K562 (cell line): ENCODE data around the gene NRP1.

Experiments used
- CEBPB ChIP-seq: fragments of 450-650 bp; IDR thresholded peaks from 2 replicates; pipeline ENCODE4 v1.6.1; 2016; ENCODE audit warnings: missing genetic modification characterization, missing compliant biosample characterization
- TF ChIP-seq, protein P1 (sequence below), 3 experiments: IDR thresholded peaks in 2 of 3; conservative IDR thresholded peaks in 1 of 3; 2 replicates each; pipeline ENCODE4 v1.5.1; 2011 to 2012; ENCODE audit warnings: low read length in 3 of 3, mild to moderate bottlenecking in 3 of 3, control low read depth in 2 of 3, improper control_type of control experiment in 1 of 3, inconsistent platforms in 1 of 3, low read depth in 1 of 3, mixed read lengths in 1 of 3, moderate library complexity in 1 of 3; ENCODE audit not compliant: insufficient read depth in 2 of 3

DNA sequence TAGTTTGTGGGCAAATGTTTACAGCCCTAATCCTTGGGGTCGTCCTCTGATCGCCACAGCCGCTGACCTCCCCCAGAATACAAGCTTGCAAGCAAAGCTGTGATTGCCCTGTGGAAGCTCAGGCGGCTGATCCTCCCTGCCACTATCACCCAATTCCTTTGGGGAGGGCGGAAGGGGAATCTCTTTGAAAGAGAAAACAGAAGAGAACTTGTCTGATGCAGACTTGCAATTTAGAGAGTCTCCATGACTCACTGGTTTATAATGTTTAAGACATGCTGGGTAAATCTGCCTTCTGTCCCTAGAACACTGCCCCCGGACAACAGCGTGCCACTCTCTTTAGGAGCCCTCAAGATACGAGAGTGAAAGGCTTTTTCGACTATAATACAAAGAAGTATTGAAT, 75.5 kb downstream of the NRP1 start:
- TF ChIP-seq, protein P1, sequence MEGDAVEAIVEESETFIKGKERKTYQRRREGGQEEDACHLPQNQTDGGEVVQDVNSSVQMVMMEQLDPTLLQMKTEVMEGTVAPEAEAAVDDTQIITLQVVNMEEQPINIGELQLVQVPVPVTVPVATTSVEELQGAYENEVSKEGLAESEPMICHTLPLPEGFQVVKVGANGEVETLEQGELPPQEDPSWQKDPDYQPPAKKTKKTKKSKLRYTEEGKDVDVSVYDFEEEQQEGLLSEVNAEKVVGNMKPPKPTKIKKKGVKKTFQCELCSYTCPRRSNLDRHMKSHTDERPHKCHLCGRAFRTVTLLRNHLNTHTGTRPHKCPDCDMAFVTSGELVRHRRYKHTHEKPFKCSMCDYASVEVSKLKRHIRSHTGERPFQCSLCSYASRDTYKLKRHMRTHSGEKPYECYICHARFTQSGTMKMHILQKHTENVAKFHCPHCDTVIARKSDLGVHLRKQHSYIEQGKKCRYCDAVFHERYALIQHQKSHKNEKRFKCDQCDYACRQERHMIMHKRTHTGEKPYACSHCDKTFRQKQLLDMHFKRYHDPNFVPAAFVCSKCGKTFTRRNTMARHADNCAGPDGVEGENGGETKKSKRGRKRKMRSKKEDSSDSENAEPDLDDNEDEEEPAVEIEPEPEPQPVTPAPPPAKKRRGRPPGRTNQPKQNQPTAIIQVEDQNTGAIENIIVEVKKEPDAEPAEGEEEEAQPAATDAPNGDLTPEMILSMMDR (IDR thresholded peaks at IDR 0.05 in 2 of 3, conservative IDR thresholded peaks at IDR 0.05 in 1 of 3; ENCODE audit: insufficient read depth in 2 of 3, low read depth in 1 of 3, low read length in 3 of 3) = no peak
- no peak for TF ChIP-seq CEBPB
